Omental fat pad (tissue), 4 donors: ENCODE measurements around the gene HIPK2. TPM values are rescaled to one million over a fixed set of nuclear protein-coding genes. Genes with fewer than 3 reads are reported as not detected.

ENCODE experiments used
- ATAC-seq: fragments of 150-250 bp; one replicate; pipeline ENCODE4 v1.9.1; 2016; ENCODE audit warnings: mild to moderate bottlenecking, moderate library complexity; ENCODE audit not compliant: low FRiP score
- DNase-seq: peaks from one replicate; pipeline ENCODE4 v3.0.0-alpha.2; 2019; ENCODE audit warnings: low spot score
- CTCF ChIP-seq, 3 donors: fragments of 450-650 bp; IDR thresholded peaks; one replicate each; pipeline ENCODE4 v1.5.1; 2016 to 2017; ENCODE audit warnings: antibody characterized with exemption in 3 of 3, mild to moderate bottlenecking in 3 of 3, moderate library complexity in 2 of 3
- total RNA-seq, 4 donors: library from RNA; depleted of rRNA; stranded (reverse); fragments of >200 nt; gene quantifications; one replicate each; pipeline ENCODE4 v1.1.0, GENCODE V29; 2016

The HIPK2 gene
- total RNA-seq, 4 donors from 2014 or later, result 39.6 to 90.3 (median 70.0) TPM

- ATAC-seq, result no peak
- DNase-seq, result no peak
- no peak for TF ChIP-seq CTCF (IDR thresholded peaks at IDR 0.05)
Observed at GRCh38 chr7:139591550-139592195, 186.1 kb downstream of the HIPK2 start.

- ATAC-seq, result no peak
- TF ChIP-seq CTCF (IDR thresholded peaks at IDR 0.05), result no peak
- no peak for DNase-seq
Observed at GRCh38 chr7:139589474-139589873, 188.3 kb downstream of the HIPK2 start.

- ATAC-seq (peak; percentile 58), DNase-seq (no peak)
- no peak for TF ChIP-seq CTCF (IDR thresholded peaks at IDR 0.05)
Observed at GRCh38 chr7:139588632-139589031, 189.2 kb downstream of the HIPK2 start.

GRCh38 chr7:139587535-139587934 is 190.3 kb downstream of the HIPK2 start:
- DNase-seq, result no peak
- no peak for TF ChIP-seq CTCF (IDR thresholded peaks at IDR 0.05)
- ATAC-seq, result no peak

GRCh38 chr7:139586286-139586685 is 191.5 kb downstream of the HIPK2 start:
- no peak for DNase-seq
- no peak for TF ChIP-seq CTCF (IDR thresholded peaks at IDR 0.05)
- no peak for ATAC-seq

- DNase-seq (no peak), ATAC-seq (no peak)
- TF ChIP-seq CTCF (IDR thresholded peaks at IDR 0.05), result no peak
Observed at GRCh38 chr7:139585042-139585441, 192.8 kb downstream of the HIPK2 start.

- TF ChIP-seq CTCF (IDR thresholded peaks at IDR 0.05), result no peak
- no peak for ATAC-seq
Observed at GRCh38 chr7:139583826-139584553, 193.8 kb downstream of the HIPK2 start.

More at GRCh38 chr7:139583826-139584553, 193.8 kb downstream of the HIPK2 start:
- DNase-seq, result no peak
